ENCODE data around the gene TBCB.

The TBCB gene

DNA sequence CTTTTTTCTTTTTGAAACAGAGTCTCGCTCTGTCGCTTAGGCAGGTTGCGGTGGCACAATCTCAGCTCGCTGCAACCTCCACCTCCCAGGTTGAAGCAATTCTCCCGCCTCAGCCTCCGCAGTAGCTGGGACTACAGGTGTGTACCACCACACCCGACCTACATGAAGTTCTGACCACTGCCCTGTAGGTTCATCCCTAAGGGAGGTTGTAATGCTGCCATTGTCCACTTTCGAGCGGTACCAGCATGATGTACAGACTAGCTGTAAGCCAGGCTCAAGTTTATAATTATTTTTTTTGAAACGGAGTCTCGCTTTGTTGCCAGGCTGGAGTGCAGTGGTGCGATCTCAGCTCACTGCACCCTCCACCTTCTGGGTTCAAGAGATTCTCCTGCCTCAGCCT lies 48.5 kb downstream of the TBCB start:
- TF ChIP-seq GATA2 (IDR thresholded peaks at IDR 0.05; ENCODE audit: low read depth, low read length) (no peak), GATA3 (IDR thresholded peaks at IDR 0.05; ENCODE audit: low read depth, low read length) (no peak)

DNA sequence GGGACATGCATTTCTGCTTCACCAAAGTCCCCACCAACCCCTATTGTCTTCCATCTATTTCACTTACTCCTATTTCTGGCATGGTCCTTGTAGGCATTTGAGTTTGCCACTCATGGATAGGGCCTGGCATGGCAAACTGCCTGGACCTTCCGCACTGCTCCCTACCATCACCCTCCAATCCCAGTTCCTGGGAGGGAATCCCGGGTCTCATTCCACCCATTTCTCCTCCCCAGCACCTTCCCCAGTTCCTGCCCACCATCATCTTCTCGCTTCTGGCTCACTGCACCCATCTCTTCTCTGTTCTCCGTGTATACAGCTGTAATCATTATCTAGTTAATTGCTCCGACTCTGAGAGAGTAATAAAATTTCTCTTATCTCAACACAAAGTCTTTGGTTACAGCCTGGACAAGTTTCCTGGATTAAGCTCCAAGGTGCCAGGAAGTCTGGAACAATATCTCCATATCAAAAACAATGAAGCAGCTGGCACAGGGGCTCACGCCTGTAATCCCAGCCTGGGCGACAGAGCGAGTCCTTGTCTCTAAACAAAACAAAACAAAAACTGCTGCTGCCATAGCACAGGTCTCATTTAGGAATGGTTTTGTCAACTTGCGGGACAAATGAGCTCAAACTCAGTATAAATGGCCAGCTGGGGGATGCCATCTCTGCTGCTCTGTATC lies 54.0 kb downstream of the TBCB start:
- TF ChIP-seq GATA2 (IDR thresholded peaks at IDR 0.05; ENCODE audit: low read depth, low read length) (no peak), GATA3 (IDR thresholded peaks at IDR 0.05; ENCODE audit: low read depth, low read length) (no peak)

DNA sequence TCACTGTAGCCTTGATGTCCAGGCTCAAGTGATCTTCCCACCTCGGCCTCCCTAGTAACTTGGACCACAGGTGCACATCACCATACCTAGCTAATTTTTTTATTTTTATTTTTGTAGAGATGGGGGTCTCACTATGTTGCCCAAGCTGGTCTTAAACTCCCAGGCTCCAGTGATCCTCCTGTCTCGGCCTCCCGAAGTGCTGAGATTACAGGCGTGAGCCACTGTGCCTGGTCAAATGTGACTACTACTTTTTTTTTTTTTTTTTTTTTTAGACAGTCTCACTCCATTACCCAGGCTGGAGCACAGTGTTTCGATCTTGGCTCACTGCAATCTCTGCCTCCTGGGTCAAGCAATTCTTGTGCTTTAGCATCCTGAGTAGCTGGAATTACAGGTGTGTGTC lies 57.6 kb downstream of the TBCB start:
- no peak for TF ChIP-seq GATA3 (IDR thresholded peaks at IDR 0.05; ENCODE audit: low read depth, low read length)
- TF ChIP-seq GATA2 (IDR thresholded peaks at IDR 0.05; ENCODE audit: low read depth, low read length), result no peak

All from SH-SY5Y (cell line).